ENCODE data around the gene TEC. TPM values are rescaled to one million over a fixed set of nuclear protein-coding genes. Genes with fewer than 3 reads are reported as not detected.

The TEC gene
- total and polyA plus RNA-seq, 2 of the 8 experiments (the other 6 are each of a cell fraction or from before 2014, with no cell fraction given) = 0.73 to 1.8 TPM

- CTCF ChIA-PET (ENCODE audit: partially characterized antibody) = no interaction called here
- TF ChIP-seq BCL11A (IDR thresholded peaks at IDR 0.05; ENCODE audit: low read depth in 2 of 2, low read length in 2 of 2) = no peak
- no peak for TF ChIP-seq KDM5A (IDR thresholded peaks at IDR 0.05; ENCODE audit: low read length)
- no peak for TF ChIP-seq EZH2 (IDR thresholded peaks at IDR 0.05; ENCODE audit: low read depth, low read length, severe bottlenecking)
- no peak for TF ChIP-seq MAX (IDR thresholded peaks at IDR 0.05)
- TF ChIP-seq SUZ12 (IDR thresholded peaks at IDR 0.05; ENCODE audit: low read length) = no peak
- TF ChIP-seq BACH1 (IDR thresholded peaks at IDR 0.05; ENCODE audit: low read length) = no peak
- TF ChIP-seq PHF8 (conservative IDR thresholded peaks at IDR 0.05; ENCODE audit: low read depth, low read length) = no peak
- TF ChIP-seq BRCA1 (IDR thresholded peaks at IDR 0.05; ENCODE audit: low read depth, low read length) = no peak
- no peak for TF ChIP-seq ATF2 (IDR thresholded peaks at IDR 0.05; ENCODE audit: low read length)
- no peak for TF ChIP-seq ATF3 (IDR thresholded peaks at IDR 0.05; ENCODE audit: insufficient read depth, low read depth, low read length)
- no peak for TF ChIP-seq TBP (IDR thresholded peaks at IDR 0.05; ENCODE audit: low read depth, low read length)
Measured at GRCh38 chr4:48167538-48168263, 101.9 kb downstream of the TEC start.

More at GRCh38 chr4:48167538-48168263, 101.9 kb downstream of the TEC start:
- H3K4me3 ChIP-seq (ENCODE audit: extremely low read depth in 1 of 4, insufficient read depth in 2 of 4, low read depth in 3 of 4, low read length in 4 of 4) = no peak overlapping the region
- no peak overlapping the region for H2AFZ ChIP-seq (ENCODE audit: low read length)
- no peaks in the 10 kb centered on the region for H4K20me1 ChIP-seq (replicated peaks in 1 of 2; ENCODE audit: control insufficient read depth in 1 of 2, insufficient read depth in 2 of 2, low read length in 2 of 2)
- H3K27ac ChIP-seq (ENCODE audit: low read depth, low read length) = no peak overlapping the region
- H3K23me2 ChIP-seq (ENCODE audit: low read depth, low read length) = no peaks in the 10 kb centered on the region
- no peak overlapping the region for H4K91ac ChIP-seq (replicated peaks; ENCODE audit: insufficient read length, low read length)
- no peak for DNase-seq (ENCODE audit: low read depth in 1 of 2, low spot score in 2 of 2)
- H3K18ac ChIP-seq (ENCODE audit: extremely low read depth, low read length) = no peak overlapping the region
- no peak overlapping the region for H4K5ac ChIP-seq (ENCODE audit: insufficient read length, low read depth, low read length)
- H4K8ac ChIP-seq (ENCODE audit: extremely low read depth, insufficient read depth, low read length) = no peak overlapping the region
- no peak overlapping the region for H3K14ac ChIP-seq (ENCODE audit: insufficient read length)
- 89% methylated on average over 5 of the region's 5 CpGs; no CpG with 5 or more reads in 1 of the 2 experiments for WGBS, 2 experiments (ENCODE audit: extremely low coverage in 1 of 2, insufficient coverage in 1 of 2, insufficient read length in 1 of 2, insufficient replicate concordance in 2 of 2, low coverage in 1 of 2, low lambda C conversion rate in 2 of 2, missing lambda C conversion rate in 1 of 2)
- no peak overlapping the region for H3K4me2 ChIP-seq (ENCODE audit: insufficient read depth in 1 of 2, low read depth in 2 of 2, low read length in 2 of 2)
- no peaks in the 10 kb centered on the region for H3K79me2 ChIP-seq (ENCODE audit: control insufficient read depth in 1 of 2, insufficient read depth in 2 of 2, low read length in 2 of 2)
- H3K79me1 ChIP-seq (ENCODE audit: low read depth, low read length) = no peaks in the 10 kb centered on the region
- no peaks in the 10 kb centered on the region for H3K9me3 ChIP-seq (ENCODE audit: insufficient read depth in 2 of 2, low read depth in 1 of 2, low read length in 1 of 2)
- no peaks in the 10 kb centered on the region for H3K36me3 ChIP-seq (ENCODE audit: control insufficient read depth in 2 of 4, insufficient read depth in 4 of 4, low read length in 3 of 4)
- H2BK5ac ChIP-seq (ENCODE audit: low read depth, low read length) = no peak overlapping the region
- no peaks in the 10 kb centered on the region for H3K4me1 ChIP-seq (replicated peaks in 1 of 4; ENCODE audit: control insufficient read depth in 3 of 4, insufficient read depth in 4 of 4, low read length in 3 of 4)
- no peak overlapping the region for H3K56ac ChIP-seq (replicated peaks; ENCODE audit: insufficient read length, low read depth, low read length)
- no peak overlapping the region for H2BK120ac ChIP-seq (replicated peaks; ENCODE audit: low read depth, low read length)
- POLR2A ChIA-PET (ENCODE audit: partially characterized antibody) = no interaction called here
- H3K23ac ChIP-seq (ENCODE audit: insufficient read length) = no peak overlapping the region
- no peak for FAIRE-seq
- H2BK15ac ChIP-seq (ENCODE audit: low read length) = no peak overlapping the region
- H2BK20ac ChIP-seq (ENCODE audit: low read length) = no peak overlapping the region
- H3K27me3 ChIP-seq (replicated peaks in 1 of 4; ENCODE audit: control insufficient read depth in 3 of 4, extremely low read depth in 1 of 4, insufficient read depth in 3 of 4, low read length in 3 of 4) = peaks cover 0 to 1% (median 0%) of the 10 kb centered on the region in 4 experiments; a peak in 1 of 7 replicates
- no peak overlapping the region for H2BK12ac ChIP-seq (ENCODE audit: low read depth, low read length)
- no peak overlapping the region for H3K4ac ChIP-seq (replicated peaks; ENCODE audit: insufficient read length, low read depth, low read length)
- H3K9ac ChIP-seq (replicated peaks in 1 of 4; ENCODE audit: extremely low read depth in 1 of 4, low read depth in 3 of 4, low read length in 3 of 4) = no peak overlapping the region
- no peak overlapping the region for H2AK5ac ChIP-seq (ENCODE audit: low read depth, low read length)

All from H1 (cell line).